Fibroblast of villous mesenchyme (primary cell): ENCODE data around the gene ITGBL1. TPM values are rescaled to one million over a fixed set of nuclear protein-coding genes. Genes with fewer than 3 reads are reported as not detected.
"Not testable (repeated sequence)": the region's sequence is repeated elsewhere in the genome, so short reads cannot be mapped to it uniquely, and the experiment has no call there.

ENCODE experiments used
- DNase-seq: peaks from one replicate; pipeline ENCODE4 v3.0.0-alpha.2; 2010; ENCODE audit warnings: low read depth
- H3K4me3 ChIP-seq: 2 replicates; pipeline ENCODE4 v1.5.1; 2011; ENCODE audit warnings: low read depth, mild to moderate bottlenecking, low read length
- CTCF ChIP-seq: IDR thresholded peaks from 2 replicates; pipeline ENCODE4 v1.5.1; 2012; ENCODE audit warnings: low read depth, mild to moderate bottlenecking, low read length; ENCODE audit not compliant: insufficient read depth
- total RNA-seq: library from RNA; depleted of rRNA; stranded (reverse); fragments of >200 nt; gene quantifications from 2 replicates; pipeline ENCODE4 v1.2.3, GENCODE V29; 2012

The ITGBL1 gene
- total RNA-seq, 1 donor: 21.2 TPM

GRCh38 chr13:101527130-101527529 lies 74.7 kb downstream of the ITGBL1 start:
- DNase-seq: no peak
- no peak overlapping the region for H3K4me3 ChIP-seq
- no peak for TF ChIP-seq CTCF

- DNase-seq: peak; percentile 82
- no peak for TF ChIP-seq CTCF
- no peak overlapping the region for H3K4me3 ChIP-seq
Observed at GRCh38 chr13:101529422-101529821, 76.9 kb downstream of the ITGBL1 start.

- TF ChIP-seq CTCF: no peak
- peak; percentile 55 for DNase-seq
- H3K4me3 ChIP-seq: no peak overlapping the region
Observed at GRCh38 chr13:101530293-101530692, 77.8 kb downstream of the ITGBL1 start.

- DNase-seq: peak; percentile 58
- H3K4me3 ChIP-seq: no peak overlapping the region
Observed at GRCh38 chr13:101535192-101535746, 82.8 kb downstream of the ITGBL1 start.

GRCh38 chr13:101536079-101536478 lies 83.6 kb downstream of the ITGBL1 start:
- TF ChIP-seq CTCF: no peak
- DNase-seq: no peak
- H3K4me3 ChIP-seq: no peak overlapping the region

More at GRCh38 chr13:101535192-101535746, 82.8 kb downstream of the ITGBL1 start:
- TF ChIP-seq CTCF: no peak

- not testable (repeated sequence) for DNase-seq
Observed at GRCh38 chr13:101544544-101544943, 92.1 kb downstream of the ITGBL1 start.

GRCh38 chr13:101544979-101545378 lies 92.5 kb downstream of the ITGBL1 start:
- DNase-seq: no peak
- no peak overlapping the region for H3K4me3 ChIP-seq
- no peak for TF ChIP-seq CTCF

More at GRCh38 chr13:101544544-101544943, 92.1 kb downstream of the ITGBL1 start:
- not testable (repeated sequence) for H3K4me3 ChIP-seq
